Activated CD4-positive, alpha-beta T cell treated with anti-CD3 and anti-CD28 coated beads for 4 hours (primary cell): ENCODE data around the gene LDB2.
"Not testable (repeated sequence)": the region's sequence is repeated elsewhere in the genome, so short reads cannot be mapped to it uniquely, and the experiment has no call there.

Source experiments
- DNase-seq, 2 donors: peaks; one replicate each; pipeline ENCODE4 v3.0.0-alpha.2; 2020

LDB2 gene

DNA sequence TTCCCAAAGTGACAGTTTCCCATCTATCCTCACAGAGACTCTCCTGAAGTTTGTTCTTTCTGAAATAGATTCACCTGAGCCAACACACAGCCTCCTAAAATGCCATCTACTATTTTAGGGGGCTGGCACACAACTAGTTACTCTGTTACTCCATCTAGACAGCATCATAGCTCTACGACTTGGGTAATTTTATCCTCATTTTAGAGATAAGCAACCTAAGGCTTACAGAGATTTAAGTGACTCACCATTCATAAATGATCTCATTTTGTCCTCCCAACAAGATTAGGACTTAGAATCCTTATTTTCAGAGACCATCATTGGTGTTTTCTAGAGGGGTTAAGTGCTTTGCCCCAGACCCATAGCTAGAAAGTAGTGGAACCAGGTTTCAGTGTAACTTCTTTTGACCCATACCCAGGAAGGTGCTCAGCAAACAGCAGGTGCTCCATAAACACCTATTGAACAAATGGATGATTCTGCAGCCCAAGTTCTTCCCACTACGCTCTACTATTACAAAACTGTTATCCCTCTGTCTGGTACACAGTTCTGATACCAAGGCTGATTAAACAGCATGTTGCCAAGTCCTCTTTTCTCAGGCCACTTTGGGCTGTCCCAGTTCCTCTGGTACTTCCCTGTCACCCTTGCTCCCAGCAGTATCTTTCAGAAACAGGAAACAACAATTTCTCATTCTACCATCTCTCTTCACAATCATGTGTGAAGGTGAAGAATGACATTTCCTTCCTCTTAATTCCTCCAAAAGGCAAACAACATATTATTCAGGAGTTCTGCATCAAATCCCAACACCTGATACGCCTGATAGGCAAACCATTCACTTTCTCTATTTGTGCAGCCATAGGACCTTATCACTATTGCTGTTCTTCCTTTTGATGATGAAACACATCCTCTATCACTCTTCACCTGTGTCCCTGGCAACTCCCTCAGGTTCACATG lies 367.5 kb downstream of the LDB2 start:
- DNase-seq = no peak

DNA sequence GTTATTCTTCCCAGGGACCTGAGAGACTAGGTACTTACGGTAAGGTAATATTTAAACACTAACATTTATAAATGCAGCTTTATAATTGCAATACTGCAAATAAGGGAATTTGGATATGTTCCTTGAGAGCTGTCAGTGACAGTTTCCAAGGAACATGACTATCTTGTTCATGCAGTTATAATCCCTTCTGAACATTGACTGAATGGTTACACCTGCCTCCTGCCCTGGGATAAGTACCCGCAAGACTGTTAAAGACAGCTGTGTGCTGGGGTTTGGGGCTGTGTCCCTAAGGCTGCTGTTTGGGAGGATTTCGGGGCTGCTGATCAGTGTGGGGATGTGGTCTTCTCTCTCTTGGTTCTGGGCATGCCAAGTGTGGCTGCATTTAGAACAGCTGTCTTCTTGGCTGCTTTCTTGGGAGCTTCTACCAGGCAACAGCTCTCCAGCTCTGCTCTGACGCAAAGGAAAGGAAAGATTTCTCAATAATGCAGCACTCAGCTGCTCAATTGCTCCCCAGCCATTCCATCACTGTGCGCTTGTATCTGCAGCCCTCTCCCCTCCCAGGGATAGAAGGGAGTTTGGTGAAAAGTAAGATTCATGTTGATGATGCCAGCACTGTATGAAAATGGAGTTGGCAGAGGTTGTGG lies 373.4 kb downstream of the LDB2 start:
- DNase-seq = no peak

DNA sequence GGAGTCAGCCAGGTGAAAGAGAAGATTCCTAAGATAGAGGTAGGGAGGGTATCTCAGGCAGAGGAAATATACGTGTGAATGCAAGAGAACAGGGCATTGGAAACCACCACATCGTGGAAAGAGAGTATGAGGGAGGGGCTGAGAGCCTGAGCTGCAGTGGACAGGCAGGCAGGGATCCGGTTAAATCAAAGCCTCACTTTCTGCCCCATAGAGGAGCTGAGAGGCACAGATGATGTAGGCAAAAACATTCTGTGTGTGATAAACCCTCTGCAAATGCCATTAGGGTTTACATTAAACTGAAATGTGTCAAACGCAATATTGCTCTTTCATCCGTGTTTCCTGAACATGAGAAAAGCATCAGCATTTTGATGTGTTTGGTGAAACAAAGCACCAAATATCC lies 374.0 kb downstream of the LDB2 start:
- DNase-seq = no peak

DNA sequence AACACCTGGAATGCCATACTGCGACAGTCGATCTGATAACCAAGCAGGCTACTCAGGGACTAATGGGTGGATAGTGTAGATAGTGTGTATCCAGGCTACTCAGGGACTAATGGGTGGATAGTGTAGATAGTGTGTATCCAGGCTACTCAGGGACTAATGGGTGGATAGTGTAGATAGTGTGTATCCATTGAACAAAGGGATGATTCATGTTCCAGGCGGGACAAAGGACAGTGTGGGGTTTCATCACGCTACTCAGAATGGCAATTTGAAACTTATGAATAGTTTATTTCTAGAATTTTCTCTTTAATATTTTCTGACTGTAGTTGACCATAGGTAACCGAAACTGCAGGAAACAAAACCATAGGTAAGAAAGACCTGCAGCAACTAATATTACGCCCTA lies 374.9 kb downstream of the LDB2 start:
- DNase-seq = not testable (repeated sequence)

DNA sequence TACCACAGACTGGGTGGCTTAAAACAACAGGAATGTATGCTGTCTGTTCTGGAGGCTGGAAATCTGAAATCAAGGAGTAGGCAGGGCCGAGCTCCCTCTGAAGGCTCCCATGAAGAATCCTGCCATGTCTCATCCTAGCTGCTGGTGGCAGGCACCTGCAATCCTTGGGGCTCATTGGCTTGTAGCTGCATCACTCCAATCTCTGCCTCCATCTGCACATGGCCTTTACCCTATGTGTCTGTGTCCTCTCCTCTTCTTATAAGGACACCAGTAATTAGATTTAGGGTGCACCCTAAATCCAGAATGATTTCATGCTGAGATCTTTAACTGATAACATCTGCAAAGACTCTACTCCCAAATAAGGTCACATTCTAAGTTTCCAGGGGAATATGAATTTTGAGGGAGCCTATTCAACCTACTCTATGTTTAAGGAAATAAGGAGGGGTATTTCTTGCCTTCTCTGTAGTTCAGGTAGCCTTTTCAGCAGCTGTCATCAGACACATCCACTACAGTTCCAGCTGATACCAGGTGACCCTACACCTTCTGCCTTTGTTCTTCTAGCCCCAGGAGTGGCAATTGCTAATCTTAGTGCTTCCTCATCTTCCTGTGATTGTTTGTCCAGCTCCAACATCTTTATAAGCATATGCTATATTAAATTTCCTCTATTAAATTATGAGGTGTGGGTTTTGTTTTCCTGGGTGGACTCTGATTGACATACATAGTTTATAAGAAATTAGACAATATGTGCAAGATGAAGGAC lies 377.1 kb downstream of the LDB2 start:
- DNase-seq = no peak

DNA sequence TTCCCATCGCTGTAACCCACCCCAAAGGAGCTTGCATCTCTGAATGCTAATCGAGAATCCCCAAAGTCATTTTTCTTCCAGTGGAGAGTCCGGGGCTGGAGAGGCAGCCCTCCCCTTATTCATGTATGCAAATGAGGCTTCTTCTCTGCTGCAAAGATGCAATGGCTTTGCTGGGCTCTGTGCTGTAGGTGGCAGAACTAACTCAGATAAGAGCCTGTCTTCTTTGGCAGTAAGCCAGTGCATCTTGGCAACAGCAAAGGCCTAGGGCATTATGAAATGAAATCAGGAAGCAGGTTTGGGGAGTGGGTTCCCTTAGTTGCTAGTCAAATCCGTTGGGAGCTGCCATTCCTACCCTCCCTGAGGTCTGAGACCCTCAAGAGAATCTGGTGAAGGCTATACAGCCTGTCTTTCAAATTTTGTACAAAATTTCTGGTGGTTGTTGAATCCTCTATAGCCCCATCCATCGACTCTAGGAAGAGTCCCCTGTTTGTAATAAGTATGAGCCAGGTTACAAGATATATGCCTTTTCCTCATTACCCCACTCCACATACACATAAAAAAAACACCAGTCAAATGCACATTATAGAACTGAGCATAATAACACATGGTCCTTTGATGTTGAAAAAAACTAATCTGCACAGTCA lies 381.5 kb downstream of the LDB2 start:
- DNase-seq = no peak

DNA sequence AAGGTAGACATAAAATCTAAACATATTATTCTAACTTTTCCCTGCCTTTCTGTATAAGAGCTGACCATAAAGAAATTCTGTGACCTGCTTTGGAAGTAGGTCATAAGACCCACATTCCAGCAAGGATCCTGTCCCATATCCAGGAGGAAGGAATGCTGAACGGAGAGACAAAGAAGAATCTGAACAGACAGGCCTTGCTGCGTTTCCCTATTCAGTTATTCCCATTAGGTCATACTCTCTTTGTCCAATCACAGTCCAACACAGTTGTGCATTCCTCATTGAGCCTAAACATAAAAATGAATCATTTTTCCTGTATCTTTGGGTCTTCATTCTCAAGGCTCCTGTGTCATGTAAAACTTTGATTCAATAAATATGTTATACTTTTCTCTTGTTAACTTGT lies 384.6 kb downstream of the LDB2 start:
- DNase-seq = no peak

DNA sequence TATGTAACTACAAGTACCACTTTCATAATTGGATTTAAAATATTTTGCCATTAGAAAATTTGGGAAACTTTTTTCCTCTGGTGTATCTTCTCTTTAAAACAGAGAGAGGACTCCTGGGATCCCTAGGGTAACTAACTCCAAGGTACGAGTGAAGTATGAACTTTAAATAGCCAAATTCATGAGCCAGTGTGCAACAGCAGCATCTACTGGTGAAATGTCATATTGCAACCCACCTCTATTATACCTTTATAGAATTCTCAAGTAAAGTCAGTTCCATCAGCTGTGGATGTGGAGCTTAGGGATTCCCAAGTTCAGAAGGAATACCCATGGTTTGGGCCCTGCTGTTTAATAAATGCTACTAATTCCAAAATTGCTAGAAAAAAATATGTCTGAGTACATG lies 389.5 kb downstream of the LDB2 start:
- DNase-seq = no peak

DNA sequence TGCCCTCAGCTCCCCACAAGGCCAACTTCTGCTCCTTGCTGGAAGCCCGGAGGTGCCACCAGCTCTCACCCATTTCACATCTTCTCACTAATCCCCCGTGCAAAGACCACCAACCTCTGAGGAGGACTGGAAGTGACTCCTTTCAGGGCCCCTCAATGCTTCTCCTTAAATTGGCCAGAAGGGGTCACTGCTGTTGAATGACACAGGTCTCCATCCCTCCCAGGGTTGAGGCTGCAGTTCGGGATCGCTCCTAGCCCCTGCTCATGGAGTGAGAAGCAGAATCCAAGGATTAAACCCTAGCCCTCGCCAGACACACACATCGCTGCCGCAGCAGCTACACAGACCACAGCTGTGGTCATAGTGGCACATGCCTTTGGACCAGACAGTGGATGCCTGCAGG lies 392.7 kb downstream of the LDB2 start:
- no peak for DNase-seq

DNA sequence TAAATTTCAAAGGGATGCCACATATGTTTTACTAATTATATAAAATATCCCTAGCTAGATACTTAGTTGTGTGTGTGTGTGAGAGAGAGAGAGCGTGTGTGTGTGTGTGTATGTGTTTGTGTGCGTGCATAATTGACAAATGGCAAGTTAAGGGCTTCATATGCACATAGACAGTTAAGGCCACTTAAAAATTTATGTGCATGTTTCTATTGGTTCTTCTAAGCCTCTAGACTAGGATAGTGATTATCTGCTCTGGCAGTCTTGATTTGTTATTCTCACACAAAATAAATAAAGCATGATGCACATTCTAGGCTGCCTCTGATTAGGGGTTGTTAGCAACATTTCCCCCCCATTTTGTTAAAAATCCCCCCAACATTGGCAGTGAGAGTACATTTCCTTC lies 393.2 kb downstream of the LDB2 start:
- no peak for DNase-seq

DNA sequence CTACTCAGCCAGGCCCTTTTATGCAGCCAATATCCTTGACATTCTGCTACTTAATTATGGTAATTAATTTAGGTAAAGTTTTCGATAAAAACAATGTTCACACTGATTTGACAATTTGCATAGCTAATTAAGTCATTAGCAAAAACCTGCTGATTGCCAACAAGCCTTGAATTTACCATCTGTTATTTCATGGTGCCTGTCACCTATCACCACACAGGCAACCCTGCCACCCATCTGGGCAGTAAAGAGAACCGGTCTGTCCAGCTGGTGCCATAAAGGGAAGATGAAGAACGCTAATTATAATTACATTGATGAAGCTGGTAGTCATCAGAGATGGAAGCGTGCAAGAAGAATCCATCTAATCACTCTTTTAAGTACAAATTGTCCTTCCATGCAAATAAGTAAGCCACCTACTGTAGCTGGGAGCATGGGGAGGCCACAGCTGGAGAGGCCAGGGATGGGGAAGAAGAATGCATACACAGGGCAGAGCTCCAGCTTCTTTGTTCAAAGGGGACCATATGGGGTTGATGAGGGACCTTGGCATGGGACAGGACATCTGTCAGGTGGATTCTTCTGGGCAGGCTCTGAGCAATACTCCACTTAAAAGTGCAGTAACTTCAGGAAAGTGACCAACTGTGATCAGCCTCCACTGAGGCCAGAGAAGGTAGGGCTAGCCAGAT lies 394.9 kb downstream of the LDB2 start:
- DNase-seq = no peak

DNA sequence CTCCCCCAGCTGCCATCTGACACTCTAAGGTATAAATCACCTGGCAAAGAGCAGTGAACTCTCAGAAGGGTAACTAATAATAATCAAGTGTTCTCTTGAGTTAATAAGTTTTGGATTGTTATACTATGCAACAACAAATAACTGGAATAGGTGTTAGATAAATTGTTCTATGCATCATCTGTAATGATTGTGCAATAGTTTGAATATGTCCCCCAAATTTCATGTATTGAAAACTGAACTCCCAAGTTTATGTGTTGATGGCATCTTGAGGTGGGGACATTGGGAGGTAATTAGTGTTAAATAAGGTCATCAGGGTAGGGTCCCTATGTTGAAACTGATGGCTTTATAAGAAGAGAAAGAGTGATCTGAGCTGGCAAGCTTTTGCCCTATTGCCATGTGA lies 399.5 kb downstream of the LDB2 start:
- no peak for DNase-seq

DNA sequence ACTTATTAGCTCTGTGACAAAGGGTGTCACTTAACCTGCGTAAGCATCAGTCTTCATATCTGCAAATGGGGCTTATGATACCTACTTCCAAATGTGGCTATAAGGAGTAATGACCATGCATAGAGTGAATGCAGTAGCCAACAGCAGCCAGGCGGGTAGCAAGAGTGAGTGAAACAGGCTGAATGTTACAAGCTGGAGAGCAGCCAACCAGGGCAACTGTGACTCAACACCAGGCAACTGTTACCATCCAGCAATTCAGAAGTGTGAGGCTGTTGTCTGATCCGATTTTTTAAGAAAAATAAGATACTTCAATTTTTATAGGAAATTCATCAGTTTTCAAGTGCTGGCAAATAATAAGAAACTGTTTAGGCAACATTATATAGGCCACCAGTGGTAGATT lies 401.9 kb downstream of the LDB2 start:
- DNase-seq = no peak

DNA sequence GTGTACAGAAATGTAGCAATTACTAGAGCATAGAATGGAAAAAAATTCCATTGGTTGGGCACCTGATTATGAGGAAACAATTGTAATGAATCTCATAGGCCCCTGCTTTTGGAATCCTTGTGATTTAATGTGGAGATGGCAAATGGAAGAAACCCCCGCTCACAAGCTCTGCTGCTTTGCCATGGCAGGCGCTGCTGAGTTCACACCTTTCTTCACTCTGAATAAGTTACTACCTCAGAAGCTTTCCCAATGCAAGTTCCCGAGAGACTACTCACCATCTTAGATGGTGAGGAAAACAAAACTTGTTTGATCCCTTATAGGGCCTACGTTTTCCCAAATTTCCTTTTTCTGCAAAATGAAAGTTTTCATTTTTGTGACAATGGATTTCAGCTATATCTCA lies 405.6 kb downstream of the LDB2 start:
- no peak for DNase-seq

DNA sequence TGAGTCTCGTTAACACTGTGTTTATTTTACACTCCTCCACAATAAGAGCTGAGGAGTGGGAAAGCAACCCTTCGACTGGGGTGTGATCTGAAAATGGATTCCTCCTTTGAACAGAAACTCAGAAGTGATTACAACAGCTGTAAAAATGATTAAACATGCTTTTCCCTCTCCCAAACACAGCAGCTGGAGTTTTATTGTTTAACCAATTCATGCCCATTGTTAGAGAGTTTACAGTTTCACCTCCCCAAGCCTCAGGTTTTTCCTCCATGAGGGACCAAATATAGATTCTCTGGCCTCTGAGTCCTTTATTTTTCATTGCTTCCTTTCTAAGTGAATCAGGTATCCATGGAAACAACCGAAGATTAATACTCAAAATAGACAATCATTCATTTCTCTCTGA lies 409.2 kb downstream of the LDB2 start:
- DNase-seq = no peak

DNA sequence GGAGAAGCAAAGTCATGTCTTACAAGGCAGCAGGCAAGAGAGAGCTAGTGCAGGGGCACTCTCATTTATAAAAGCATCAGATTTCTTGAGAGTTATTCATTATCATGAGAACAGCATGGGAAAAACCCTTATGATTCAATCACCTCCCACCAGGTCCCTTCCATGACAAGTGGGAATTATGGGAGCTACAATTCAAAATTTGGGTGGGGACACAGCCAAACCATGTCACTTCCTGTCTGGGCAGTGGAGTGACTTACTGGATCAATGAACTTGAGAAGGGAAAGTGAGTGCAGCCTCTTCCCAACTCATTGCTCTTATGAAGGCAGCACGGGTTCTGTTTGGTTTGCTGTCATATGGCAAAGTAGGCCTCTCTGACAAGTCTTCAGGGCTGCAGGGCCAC lies 410.4 kb downstream of the LDB2 start:
- DNase-seq = no peak

DNA sequence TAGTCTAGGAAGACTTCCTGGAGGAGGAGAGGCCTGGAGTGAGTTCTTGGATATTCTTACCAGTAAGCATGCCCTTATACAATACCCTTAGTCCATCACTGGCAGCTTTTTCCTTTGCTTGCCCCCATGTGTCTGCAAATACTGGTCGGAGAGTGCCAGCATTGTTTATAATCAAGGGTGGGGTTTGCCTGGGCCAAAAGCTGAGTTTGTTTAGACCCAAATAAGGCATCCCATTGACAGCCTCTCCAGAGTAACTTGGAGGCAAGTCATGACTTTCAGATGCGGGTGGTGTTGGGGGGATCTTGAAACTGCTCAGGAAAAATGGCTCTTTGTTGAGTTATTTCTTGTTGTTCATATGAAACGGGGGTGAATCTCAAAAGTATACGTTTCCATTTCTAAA lies 413.7 kb downstream of the LDB2 start:
- no peak for DNase-seq

DNA sequence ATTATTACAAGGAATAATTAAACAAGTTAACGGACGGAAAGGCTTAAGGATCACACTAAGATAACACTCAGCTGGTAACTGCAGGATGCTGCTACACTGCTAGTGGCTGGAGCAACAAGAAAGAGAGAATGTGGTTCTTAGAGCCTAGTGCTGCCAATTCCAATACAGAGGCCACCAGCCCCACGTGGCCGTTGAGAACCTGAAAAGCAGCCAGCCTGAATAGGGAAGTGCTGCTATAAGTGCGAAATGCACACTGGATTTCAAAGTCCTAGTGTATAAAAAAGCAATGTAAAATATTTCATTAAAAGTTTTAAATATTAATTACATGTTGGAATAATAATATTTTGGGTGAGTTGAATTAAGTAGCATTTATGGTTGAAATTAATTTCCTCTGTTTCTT lies 414.9 kb downstream of the LDB2 start:
- DNase-seq = no peak

DNA sequence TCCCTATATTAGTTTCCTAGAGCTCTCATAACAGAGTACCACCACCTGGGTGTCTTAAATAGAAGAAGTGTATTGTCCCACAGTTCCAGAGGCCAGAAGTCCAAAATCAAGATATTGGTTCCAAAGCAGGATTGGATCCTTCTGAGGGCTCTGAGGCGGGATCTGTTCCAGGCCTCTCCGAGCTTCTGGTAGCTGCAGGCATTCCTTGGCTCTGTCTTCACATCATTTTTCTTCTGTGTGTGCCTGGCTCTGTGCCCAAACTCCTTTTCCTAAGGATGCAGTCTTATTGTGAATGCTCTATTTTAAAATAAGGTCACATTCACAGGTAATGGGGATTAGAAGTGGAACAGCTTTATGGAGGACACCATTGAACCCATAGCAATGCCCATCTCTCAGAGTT lies 418.4 kb downstream of the LDB2 start:
- DNase-seq = no peak

DNA sequence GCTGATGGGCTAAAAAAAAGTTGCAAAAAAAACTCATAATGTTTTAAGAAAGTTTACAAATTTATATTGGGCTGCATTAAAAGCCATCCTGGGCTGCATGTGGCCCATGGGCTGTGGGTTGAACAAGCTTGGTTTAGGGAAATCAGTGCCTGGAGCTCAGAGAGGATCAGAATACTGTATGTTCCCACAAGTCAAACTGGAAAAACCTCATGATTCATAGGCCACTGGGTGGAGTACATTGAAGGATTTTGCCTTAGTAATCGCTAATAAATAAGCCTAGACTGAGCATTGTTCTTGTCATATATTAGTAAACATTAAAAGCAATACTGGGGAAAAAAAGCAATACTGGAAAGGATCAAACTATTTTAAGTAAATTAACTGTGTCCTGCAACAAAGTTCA lies 425.9 kb downstream of the LDB2 start:
- no peak for DNase-seq

DNA sequence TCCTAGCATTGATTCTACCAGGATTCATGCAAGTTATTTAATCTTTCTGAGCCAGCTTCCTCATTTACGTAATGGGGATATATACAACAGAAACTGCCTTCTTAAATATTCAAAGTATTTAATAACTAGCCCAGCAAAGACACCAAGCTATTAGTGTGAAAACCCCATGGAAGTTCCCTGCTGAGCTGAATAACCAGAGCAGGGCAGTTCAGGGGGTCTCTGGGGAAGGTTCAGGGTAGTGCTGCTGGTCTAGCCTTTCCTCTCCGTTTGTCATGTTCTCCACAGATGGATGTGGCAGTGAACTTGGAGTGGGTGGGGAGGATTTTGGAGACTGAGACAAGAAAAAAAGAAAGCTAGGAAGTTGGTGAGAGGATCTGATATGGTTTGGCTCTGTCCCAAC lies 431.4 kb downstream of the LDB2 start:
- no peak for DNase-seq

DNA sequence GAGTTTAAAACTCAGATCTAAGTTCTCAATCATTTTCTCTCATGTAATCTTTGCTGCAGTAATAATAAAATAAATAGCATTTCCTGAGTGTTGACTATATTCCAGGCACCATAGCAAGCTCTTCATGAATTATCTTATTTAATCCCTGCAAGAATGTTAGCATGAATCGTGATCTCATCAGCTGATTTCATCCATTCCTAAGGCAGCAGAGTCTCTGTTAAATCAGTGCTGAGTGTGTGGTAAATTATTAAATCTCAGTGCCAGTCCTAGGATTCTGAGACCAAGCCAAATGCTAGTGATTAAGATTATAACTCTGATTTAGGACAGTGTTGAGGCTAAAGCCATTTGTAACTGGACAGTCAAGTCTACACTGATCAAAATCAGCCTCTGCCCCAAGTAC lies 431.9 kb downstream of the LDB2 start:
- no peak for DNase-seq

DNA sequence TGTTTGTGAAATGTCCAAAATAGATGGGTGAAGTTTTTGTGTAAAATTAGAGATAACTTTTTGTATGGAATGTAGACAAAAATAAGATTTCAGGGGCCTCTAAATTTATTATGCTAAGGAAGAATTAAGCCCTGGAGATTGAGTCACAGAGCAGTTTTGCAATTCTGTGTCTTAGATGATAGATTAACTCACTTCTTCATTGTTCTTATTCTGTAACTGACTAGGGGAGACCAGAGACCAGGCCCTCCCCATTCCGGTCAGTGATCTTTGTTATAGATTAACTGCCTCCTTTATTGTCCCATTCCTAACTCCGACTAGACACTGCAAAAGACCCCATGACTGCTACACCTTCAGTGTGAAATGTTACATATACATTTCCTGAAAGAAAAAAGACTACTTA lies 433.8 kb downstream of the LDB2 start:
- DNase-seq = no peak
